Keratinocyte (primary cell): Measurements from ENCODE around the gene ATG10. TPM values are rescaled to one million over a fixed set of nuclear protein-coding genes. Genes with fewer than 3 reads are reported as not detected.

Experiments
- DNase-seq: peaks from one replicate; pipeline ENCODE4 v3.0.0-alpha.2; 2011; ENCODE audit warnings: low read depth, missing footprints, low spot score
- FAIRE-seq: peaks from 2 replicates; lab custom pipeline; 2011; peaks lifted over from hg19 to GRCh38; lab: Jason Lieb, UNC
- H2AFZ ChIP-seq: 2 replicates; pipeline ENCODE4 v1.6.0; 2012; ENCODE audit warnings: low read length, control low read depth, inconsistent platforms; ENCODE audit not compliant: control insufficient read depth
- H3K27ac ChIP-seq: 2 replicates; pipeline ENCODE4 v1.5.1; 2011; ENCODE audit warnings: low read length; ENCODE audit not compliant: control insufficient read depth, insufficient read depth
- H3K27me3 ChIP-seq: 3 replicates; pipeline ENCODE4 v1.6.0; 2011; ENCODE audit warnings: low read length; ENCODE audit not compliant: control insufficient read depth, insufficient read depth; ENCODE audit errors: extremely low read depth
- H3K36me3 ChIP-seq, 2 experiments: 2 replicates in 1 of 2; 3 replicates in 1 of 2; pipeline ENCODE4 v1.5.1; 2011; ENCODE audit warnings: low read length in 2 of 2, mild to moderate bottlenecking in 1 of 2; ENCODE audit not compliant: control insufficient read depth in 2 of 2, insufficient read depth in 2 of 2; ENCODE audit errors: extremely low read depth in 1 of 2
- H3K4me1 ChIP-seq: 3 replicates; pipeline ENCODE4 v1.5.1; 2011; ENCODE audit warnings: low read length; ENCODE audit not compliant: control insufficient read depth, insufficient read depth; ENCODE audit errors: extremely low read depth
- H3K4me2 ChIP-seq: 3 replicates; pipeline ENCODE4 v1.6.0; 2011; ENCODE audit warnings: low read depth, low read length; ENCODE audit not compliant: control insufficient read depth, insufficient read depth; ENCODE audit errors: extremely low read depth
- H3K4me3 ChIP-seq, 3 experiments: fragments of 200-600 bp in 1 of 3; sonication (generic) in 1 of 3; 2 replicates in 2 of 3; 3 replicates in 1 of 3; pipeline ENCODE4 v1.5.1; 2011 to 2016; ENCODE audit warnings: low read length in 3 of 3, mild to moderate bottlenecking in 3 of 3, control low read depth in 2 of 3, inconsistent platforms in 1 of 3, low read depth in 1 of 3, mixed read lengths in 1 of 3, mixed run types in 1 of 3, moderate library complexity in 1 of 3; ENCODE audit not compliant: control insufficient read depth in 2 of 3, insufficient read depth in 2 of 3; ENCODE audit errors: extremely low read depth in 1 of 3
- H3K79me2 ChIP-seq: 2 replicates; pipeline ENCODE4 v1.6.0; 2012; ENCODE audit warnings: low read length; ENCODE audit not compliant: control insufficient read depth, insufficient read depth
- H3K9ac ChIP-seq: 3 replicates; pipeline ENCODE4 v1.6.0; 2011; ENCODE audit warnings: low read length; ENCODE audit not compliant: control insufficient read depth, insufficient read depth; ENCODE audit errors: extremely low read depth
- H3K9me1 ChIP-seq: 3 replicates; pipeline ENCODE4 v1.6.0; 2011; ENCODE audit warnings: low read length; ENCODE audit not compliant: control insufficient read depth, insufficient read depth; ENCODE audit errors: extremely low read depth
- H3K9me3 ChIP-seq: 2 replicates; pipeline ENCODE4 v1.5.1; 2012; ENCODE audit warnings: low read depth, low read length; ENCODE audit not compliant: control insufficient read depth
- H4K20me1 ChIP-seq: 3 replicates; pipeline ENCODE4 v1.6.0; 2011; ENCODE audit warnings: low read length; ENCODE audit not compliant: control insufficient read depth, insufficient read depth; ENCODE audit errors: extremely low read depth
- CTCF ChIP-seq, 3 experiments: IDR thresholded peaks in 1 of 3; conservative IDR thresholded peaks in 1 of 3; optimal IDR thresholded peaks in 1 of 3; 2 replicates in 2 of 3; 3 replicates in 1 of 3; pipeline versions ENCODE3 to v1.5.1; 2011; ENCODE audit warnings: low read length in 3 of 3, mild to moderate bottlenecking in 3 of 3, moderate library complexity in 2 of 3, control low read depth in 1 of 3, inconsistent platforms in 1 of 3; ENCODE audit not compliant: insufficient read depth in 2 of 3; ENCODE audit errors: extremely low read depth in 1 of 3
- EZH2 ChIP-seq: IDR thresholded peaks from one replicate; pipeline ENCODE4 v1.6.1; 2012; ENCODE audit warnings: inconsistent platforms, mild to moderate bottlenecking, low read length, moderate library complexity
- dilution Hi-C: fragments of 300-500 bp; cut with MboI; formaldehyde crosslinking; loops from one replicate; pipeline ENCODE4 v1.7.0; 2020; ENCODE audit warnings: low sequenced_read_pairs; ENCODE audit not compliant: extremely low pct_ligation_motif_present
- polyA plus RNA-seq, 5 experiments: library from polyadenylated mRNA; depleted of rRNA in 3 of 5; stranded (reverse) in 3 of 5; stranded (forward) in 1 of 5; unstranded in 1 of 5; fragments of >200 nt; gene quantifications; 1 replicate in 1 of 5; 2 replicates in 3 of 5; 3 replicates in 1 of 5; pipeline versions ENCODE4 v1.2.1 to v1.2.3, GENCODE V29; 2011 to 2012; ENCODE audit warnings: missing spikeins in 2 of 5, low read depth in 1 of 5, low replicate concordance in 1 of 5

ATG10 gene
- polyA plus RNA-seq, 1 donor (not counting 4 experiments of a cell fraction or from before 2014, with no cell fraction given) = 5.4 TPM

GRCh38 chr5:82077496-82077895, 105.7 kb downstream of the ATG10 start:
- no peaks in the 10 kb centered on the region for H3K36me3 ChIP-seq
- dilution Hi-C loops = no loop called here
- no peak for DNase-seq

GRCh38 chr5:82091617-82092016, 119.8 kb downstream of the ATG10 start:
- Histone ChIP-seq H3K27ac (no peak overlapping the region), H4K20me1 (no peaks in the 10 kb centered on the region), H3K9me3 (no peaks in the 10 kb centered on the region), H3K36me3 (no peaks in the 10 kb centered on the region), H3K27me3 (no peaks in the 10 kb centered on the region), H3K4me3 (no peak overlapping the region), H2AFZ (no peak overlapping the region), H3K79me2 (no peaks in the 10 kb centered on the region), H3K9ac (no peak overlapping the region), H3K4me1 (no peaks in the 10 kb centered on the region), H3K9me1 (no peaks in the 10 kb centered on the region), H3K4me2 (no peak overlapping the region)
- no peak for FAIRE-seq
- no peak for DNase-seq
- no peak for TF ChIP-seq CTCF (optimal IDR thresholded peaks at IDR 0.05 in 1 of 3, IDR thresholded peaks at IDR 0.05 in 1 of 3, conservative IDR thresholded peaks at IDR 0.05 in 1 of 3; ENCODE audit: extremely low read depth in 1 of 3, insufficient read depth in 2 of 3, low read length in 3 of 3)
- no peak for TF ChIP-seq EZH2
- dilution Hi-C loops = no loop called here

More at GRCh38 chr5:82077496-82077895, 105.7 kb downstream of the ATG10 start:
- H3K4me3 ChIP-seq = no peak overlapping the region
- H3K9ac ChIP-seq = no peak overlapping the region
- no peak for FAIRE-seq
- no peak overlapping the region for H2AFZ ChIP-seq
- H4K20me1 ChIP-seq = no peaks in the 10 kb centered on the region
- H3K27me3 ChIP-seq = no peaks in the 10 kb centered on the region
- H3K9me1 ChIP-seq = no peaks in the 10 kb centered on the region
- H3K79me2 ChIP-seq = no peaks in the 10 kb centered on the region
- H3K27ac ChIP-seq = no peak overlapping the region
- TF ChIP-seq EZH2 (no peak), CTCF (optimal IDR thresholded peaks at IDR 0.05 in 1 of 3, IDR thresholded peaks at IDR 0.05 in 1 of 3, conservative IDR thresholded peaks at IDR 0.05 in 1 of 3; ENCODE audit: extremely low read depth in 1 of 3, insufficient read depth in 2 of 3, low read length in 3 of 3) (no peak)
- H3K9me3 ChIP-seq = no peaks in the 10 kb centered on the region
- H3K4me2 ChIP-seq = no peak overlapping the region
- H3K4me1 ChIP-seq = no peaks in the 10 kb centered on the region
